SK-N-SH treated with all-trans-retinoic acid at 6 μM for 48 hours (cell line): ENCODE measurements around the gene TRIM54.

Source experiments
- CREB5 ChIP-seq: fragments of 250-450 bp; sonication (Bioruptor Pico); IDR thresholded peaks from 2 replicates; pipeline ENCODE4 v1.5.1; 2020; ENCODE audit warnings: low read depth, mild to moderate bottlenecking, moderate library complexity
- PATZ1 ChIP-seq: fragments of 250-450 bp; sonication (Bioruptor Pico); IDR thresholded peaks from 2 replicates; pipeline ENCODE4 v1.8.0; 2020; ENCODE audit warnings: mild to moderate bottlenecking, moderate library complexity, borderline replicate concordance
- RARB ChIP-seq: fragments of 250-450 bp; sonication (Bioruptor Pico); IDR thresholded peaks from 2 replicates; pipeline ENCODE4 v1.8.0; 2021; ENCODE audit warnings: mild to moderate bottlenecking, moderate library complexity
- TOX ChIP-seq: fragments of 250-450 bp; sonication (Bioruptor Pico); IDR thresholded peaks from 2 replicates; pipeline ENCODE4 v1.8.0; 2021; ENCODE audit warnings: mild to moderate bottlenecking, moderate library complexity, borderline replicate concordance

- TF ChIP-seq CREB5 (no peak), RARB (CRISPR knock-in tag) (no peak), TOX (CRISPR knock-in tag) (no peak), PATZ1 (CRISPR knock-in tag) (no peak)
Measured at GRCh38 chr2:27255660-27256059, 26.6 kb upstream of the TRIM54 start.
